Stimulated activated CD8-positive, alpha-beta memory T cell treated with anti-CD3 and anti-CD28 coated beads, Interleukin-2, amount 100 ng/mL, for 1 hour (primary cell): ENCODE results near the gene CPXM2.

Source experiments
- DNase-seq, 2 donors: peaks; one replicate each; pipeline ENCODE4 v3.0.0-alpha.2; 2020; ENCODE audit warnings: low read depth in 2 of 2

Gene CPXM2

DNA sequence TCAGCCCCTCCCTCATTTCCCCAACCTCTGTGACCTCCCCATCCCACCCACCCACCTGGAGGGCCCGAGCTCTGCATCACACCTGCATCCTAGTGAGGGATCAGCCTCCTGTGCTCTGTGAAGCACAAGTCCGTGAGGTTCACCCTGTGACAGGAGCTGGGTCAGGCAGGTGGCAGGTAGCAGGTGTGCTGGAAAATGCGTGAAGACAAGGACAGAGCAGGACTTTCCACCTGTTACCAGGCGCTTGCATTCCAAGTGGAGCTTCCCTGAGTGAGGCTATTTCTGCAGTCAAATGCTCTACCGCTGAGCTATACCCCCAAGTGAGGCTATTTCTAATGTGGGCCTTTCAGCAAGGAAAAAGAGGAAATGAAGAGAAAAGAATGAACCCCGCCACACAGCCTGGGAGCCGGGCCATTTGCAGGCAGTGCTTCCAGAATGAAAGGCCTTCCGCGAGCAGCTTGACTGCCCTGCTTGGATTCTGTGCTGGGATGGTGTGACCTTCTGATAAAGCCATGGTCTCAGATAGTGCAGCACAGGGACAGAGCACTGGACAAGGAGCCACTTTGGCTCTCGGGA is 13.3 kb upstream of the CPXM2 start:
- no peak for DNase-seq

DNA sequence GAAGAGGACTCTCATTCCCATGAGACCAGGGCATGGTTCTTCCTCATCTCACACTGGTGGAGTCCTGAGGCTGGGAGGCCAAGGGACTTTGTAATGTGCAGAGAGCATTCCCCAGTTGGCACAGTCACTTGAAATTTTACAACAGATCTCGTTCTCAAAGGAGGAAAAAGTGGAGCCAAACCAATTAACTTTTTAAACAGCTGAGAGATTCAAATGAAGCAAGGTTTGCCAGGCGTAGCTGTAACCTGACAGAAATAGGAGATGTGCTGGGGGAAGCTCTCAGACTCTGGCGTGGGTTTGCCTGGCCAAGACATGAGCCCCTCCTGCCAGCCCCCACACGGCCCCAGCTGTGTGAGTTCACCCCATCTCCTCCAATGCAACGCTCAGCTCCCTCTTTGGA is 12.0 kb upstream of the CPXM2 start:
- DNase-seq = no peak

DNA sequence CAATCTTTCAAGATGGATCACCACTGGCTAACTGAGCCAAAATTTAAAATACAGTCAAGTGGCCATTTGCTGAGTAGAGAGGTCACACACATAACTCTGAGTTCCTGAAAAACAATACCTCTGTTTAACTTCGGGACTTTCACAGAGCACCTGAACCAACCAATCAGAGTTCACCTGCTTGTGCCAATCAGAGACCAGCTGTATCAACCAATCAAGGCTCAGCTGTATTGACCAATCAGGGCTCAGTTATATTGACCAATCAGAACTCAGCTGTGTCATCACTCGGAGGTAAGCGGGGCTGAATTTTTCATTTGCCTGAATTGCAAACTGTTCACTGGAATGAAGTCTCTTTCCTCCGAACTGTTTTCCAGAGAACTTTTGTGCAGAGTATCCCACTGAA is 10.0 kb upstream of the CPXM2 start:
- no peak for DNase-seq

GRCh38 chr10:123897146-123897545 is 5.5 kb upstream of the CPXM2 start:
- DNase-seq = no peak

DNA sequence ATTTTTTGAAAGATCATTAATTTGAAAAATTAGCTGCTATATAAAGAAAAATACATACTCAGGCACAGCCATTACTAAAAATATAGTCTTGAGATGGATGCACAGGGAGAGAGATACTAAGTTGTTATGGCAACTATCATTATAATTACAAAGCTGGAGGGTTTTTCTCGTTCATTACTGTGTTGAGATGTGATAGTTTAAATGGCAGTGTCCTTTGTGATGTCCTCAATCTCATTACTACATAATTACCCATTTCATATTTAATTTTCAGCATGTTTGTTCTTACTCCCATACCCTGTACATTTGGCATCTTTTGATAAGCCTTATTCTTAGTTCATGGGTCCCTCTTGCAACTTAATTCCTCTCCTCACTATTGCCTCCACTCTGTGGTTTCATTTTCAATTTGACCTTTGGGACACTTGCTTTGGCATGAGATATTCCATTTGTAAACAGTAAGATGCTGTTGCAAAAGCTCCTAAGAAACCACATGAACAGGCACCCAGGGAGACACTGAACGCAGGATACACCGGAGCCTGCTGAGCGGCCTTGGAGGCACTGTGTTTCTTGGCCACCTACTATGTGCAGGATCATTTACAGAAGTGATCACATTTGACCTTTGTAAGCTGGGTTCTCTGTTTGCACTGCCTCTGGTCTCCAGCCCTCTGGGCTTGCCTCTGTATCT is 4.8 kb upstream of the CPXM2 start:
- DNase-seq = no peak

GRCh38 chr10:123893651-123894050 is 2.0 kb upstream of the CPXM2 start:
- no peak for DNase-seq

- DNase-seq = no peak
Observed at GRCh38 chr10:123890756-123891143, 857 bp downstream of the CPXM2 start.

- DNase-seq = no peak
Observed at GRCh38 chr10:123890226-123890625, 1.4 kb downstream of the CPXM2 start.

DNA sequence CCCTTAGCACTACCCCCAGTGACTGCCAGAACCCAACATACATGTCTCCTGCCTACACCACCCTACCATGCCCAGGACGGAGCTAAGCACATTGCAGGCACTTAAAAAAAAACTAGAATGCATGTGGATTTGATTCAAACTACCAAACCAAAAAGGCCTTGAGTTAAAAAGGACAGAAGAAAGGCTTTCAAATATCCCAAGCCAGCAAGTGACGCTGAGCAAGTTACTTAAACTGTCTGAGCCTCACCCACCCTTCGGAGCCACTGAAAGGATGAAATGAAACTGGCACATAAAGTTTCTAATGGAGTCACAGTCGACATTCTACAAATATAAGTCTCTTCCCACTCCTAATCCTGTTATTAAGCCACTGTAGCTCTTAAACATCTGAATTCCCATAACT is 1.8 kb downstream of the CPXM2 start:
- no peak for DNase-seq

GRCh38 chr10:123888751-123889150 is 2.9 kb downstream of the CPXM2 start:
- DNase-seq = no peak

DNA sequence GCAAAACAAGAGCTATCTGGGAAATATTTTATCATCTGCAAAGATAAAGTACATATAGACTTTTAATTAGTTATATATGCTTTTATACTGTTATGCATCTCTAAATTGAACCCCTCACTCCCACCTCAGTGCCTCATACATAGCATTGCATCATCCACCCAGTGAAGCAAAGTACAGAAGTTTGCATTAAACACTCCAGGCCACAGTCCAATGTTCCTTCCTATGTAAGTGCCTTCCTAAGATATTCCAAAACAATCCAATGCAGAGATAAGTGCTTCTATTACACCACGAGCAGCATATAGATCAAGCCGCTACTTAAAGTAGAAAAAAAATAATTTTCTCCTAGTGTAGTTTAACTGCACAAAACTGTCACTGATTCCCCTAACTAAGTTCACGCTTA is 3.4 kb downstream of the CPXM2 start:
- no peak for DNase-seq

DNA sequence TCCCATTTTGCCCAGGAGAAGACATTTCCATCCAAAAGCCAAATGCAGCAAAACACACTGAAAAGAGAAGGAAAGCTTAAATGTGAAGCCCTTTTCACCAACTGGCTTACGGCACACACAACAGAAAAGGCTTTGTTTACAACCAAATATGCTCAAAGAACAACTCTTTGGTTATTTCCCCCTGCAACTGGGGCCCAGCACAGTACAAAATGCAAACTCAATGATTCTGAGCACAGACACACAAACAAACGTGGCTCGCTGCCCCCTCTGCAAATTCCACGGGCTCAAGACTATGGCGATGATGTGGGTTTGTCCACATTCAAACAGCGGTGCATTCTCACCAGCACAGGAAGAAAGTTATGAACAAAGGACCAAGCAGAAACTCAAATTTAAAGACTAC is 5.3 kb downstream of the CPXM2 start:
- DNase-seq = no peak

GRCh38 chr10:123885406-123886170 is 6.0 kb downstream of the CPXM2 start:
- no peak for DNase-seq

- no peak for DNase-seq
Observed at GRCh38 chr10:123884907-123885381, 6.7 kb downstream of the CPXM2 start.

- no peak for DNase-seq
Observed at GRCh38 chr10:123884351-123884906, 7.2 kb downstream of the CPXM2 start.

DNA sequence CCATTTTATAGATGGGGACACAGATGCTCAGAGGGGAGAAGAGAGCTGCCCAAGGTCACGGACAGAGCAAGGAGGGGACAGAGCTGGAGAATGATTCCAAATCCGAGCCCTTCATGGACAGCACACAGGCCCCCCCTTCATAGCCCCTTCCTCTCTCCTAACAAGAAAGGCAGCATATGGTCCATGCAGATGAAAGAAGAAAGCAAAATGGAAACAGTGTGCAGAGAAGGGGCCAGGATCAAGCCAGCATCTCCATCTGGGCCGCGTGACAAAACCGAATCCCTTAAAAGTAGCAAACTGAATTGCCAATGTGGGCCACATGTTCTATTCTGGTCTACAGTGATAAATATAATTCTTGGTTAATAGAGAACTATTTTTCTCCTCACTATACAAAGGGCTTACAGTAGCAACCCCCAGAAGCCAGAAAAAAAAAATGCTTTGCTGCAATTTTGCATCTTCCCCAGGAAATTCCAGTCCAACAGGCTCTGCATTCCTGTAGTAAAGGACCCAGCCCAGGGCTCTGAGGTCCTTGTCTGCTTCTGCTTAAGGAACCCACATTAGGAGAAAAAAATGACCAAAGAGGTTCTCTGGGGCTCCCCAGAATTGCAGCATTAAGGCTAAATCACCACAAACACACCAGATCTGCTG is 7.8 kb downstream of the CPXM2 start:
- no peak for DNase-seq

- DNase-seq = no peak
Observed at GRCh38 chr10:123882681-123883445, 8.7 kb downstream of the CPXM2 start.

- DNase-seq = no peak
Observed at GRCh38 chr10:123882177-123882576, 9.4 kb downstream of the CPXM2 start.

- no peak for DNase-seq
Observed at GRCh38 chr10:123879606-123880257, 11.9 kb downstream of the CPXM2 start.

DNA sequence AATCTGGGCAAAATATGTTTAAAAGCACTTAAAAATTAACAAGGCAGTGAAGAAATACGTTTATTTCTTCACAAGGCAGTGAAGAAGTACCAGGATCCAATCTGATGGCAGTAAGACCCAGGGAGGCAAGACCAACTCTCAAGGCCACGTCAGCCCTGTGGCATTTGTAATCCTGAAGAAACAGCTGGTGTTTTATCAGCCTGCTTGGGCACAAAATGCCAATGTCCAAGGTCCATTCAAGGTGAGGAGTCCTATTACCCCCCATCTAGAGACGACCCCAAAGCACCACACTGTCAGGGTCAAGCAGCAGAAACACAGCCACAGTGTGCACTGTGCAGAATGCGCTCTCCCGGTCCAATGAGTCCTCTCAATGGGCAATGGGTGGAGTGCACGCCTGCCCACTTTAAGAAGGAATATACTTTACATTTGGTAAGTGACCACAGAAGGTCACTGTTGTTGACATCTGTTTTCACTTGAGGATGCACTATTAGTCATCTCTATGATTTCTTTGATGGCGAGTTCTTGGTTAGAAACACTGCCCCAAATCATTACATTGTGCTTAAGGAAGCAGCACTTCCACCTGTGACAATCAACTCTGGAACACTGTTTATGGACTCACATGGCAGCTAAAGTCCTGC is 12.8 kb downstream of the CPXM2 start:
- no peak for DNase-seq
